ENCODE measurements around the gene BMP6. TPM values are rescaled to one million over a fixed set of nuclear protein-coding genes. Genes with fewer than 3 reads are reported as not detected.

Gene BMP6
- total RNA-seq, 4 donors from 2014 or later, result 4.8 to 8.8 (median 7.3) TPM

GRCh38 chr6:7770601-7771000, 44.7 kb downstream of the BMP6 start:
- H3K9me3 ChIP-seq, result no peaks in the 10 kb centered on the region
- H3K36me3 ChIP-seq, result no peaks in the 10 kb centered on the region
- H3K4me3 ChIP-seq, result no peak overlapping the region
- DNase-seq (ENCODE audit: low spot score in 2 of 2), result no peak
- 91 to 96% methylated on average over 3 of the region's 3 CpGs for WGBS, 2 donors
- H3K4me1 ChIP-seq, result no peaks in the 10 kb centered on the region
- TF ChIP-seq EP300 (IDR thresholded peaks at IDR 0.05) (no peak), POLR2A (IDR thresholded peaks at IDR 0.05) (no peak)
- TF ChIP-seq, protein P1, sequence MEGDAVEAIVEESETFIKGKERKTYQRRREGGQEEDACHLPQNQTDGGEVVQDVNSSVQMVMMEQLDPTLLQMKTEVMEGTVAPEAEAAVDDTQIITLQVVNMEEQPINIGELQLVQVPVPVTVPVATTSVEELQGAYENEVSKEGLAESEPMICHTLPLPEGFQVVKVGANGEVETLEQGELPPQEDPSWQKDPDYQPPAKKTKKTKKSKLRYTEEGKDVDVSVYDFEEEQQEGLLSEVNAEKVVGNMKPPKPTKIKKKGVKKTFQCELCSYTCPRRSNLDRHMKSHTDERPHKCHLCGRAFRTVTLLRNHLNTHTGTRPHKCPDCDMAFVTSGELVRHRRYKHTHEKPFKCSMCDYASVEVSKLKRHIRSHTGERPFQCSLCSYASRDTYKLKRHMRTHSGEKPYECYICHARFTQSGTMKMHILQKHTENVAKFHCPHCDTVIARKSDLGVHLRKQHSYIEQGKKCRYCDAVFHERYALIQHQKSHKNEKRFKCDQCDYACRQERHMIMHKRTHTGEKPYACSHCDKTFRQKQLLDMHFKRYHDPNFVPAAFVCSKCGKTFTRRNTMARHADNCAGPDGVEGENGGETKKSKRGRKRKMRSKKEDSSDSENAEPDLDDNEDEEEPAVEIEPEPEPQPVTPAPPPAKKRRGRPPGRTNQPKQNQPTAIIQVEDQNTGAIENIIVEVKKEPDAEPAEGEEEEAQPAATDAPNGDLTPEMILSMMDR (IDR thresholded peaks at IDR 0.05), result no peak
- H3K27me3 ChIP-seq, result no peaks in the 10 kb centered on the region
- H3K27ac ChIP-seq, result no peak overlapping the region

DNA sequence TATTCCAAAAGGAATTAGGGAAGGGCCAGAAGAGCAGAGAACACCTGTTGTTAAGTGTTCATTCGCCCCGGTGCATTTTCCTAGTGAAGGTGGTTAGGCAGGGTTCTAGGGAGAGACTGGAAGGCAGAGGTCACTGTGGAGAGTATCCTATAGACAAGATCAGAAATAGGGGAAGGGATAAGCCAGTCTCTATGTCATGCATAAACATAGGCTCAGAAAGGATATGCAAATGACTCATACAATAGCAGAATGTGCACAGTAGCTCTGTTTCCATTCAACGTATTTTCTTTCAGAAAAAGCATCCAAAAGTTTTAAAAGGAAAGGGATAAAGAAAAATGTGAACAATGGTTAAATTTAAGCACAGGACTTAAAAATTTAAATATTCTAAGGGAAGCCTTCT, 47.4 kb downstream of the BMP6 start:
- TF ChIP-seq POLR2A (IDR thresholded peaks at IDR 0.05), result no peak
- H3K9me3 ChIP-seq, result no peaks in the 10 kb centered on the region
- WGBS, 2 donors, result 78 to 81% methylated on average over 3 of the region's 3 CpGs

GRCh38 chr6:7773914-7774313, 48.0 kb downstream of the BMP6 start:
- Histone ChIP-seq H3K27me3 (peaks cover 0 to 6% of the 10 kb centered on the region in 2 donors), H3K9me3 (no peaks in the 10 kb centered on the region), H3K4me1 (no peaks in the 10 kb centered on the region), H3K27ac (no peak overlapping the region), H3K4me3 (no peak overlapping the region), H3K36me3 (no peaks in the 10 kb centered on the region)
- DNase-seq (ENCODE audit: low spot score in 2 of 2), result no peak
- TF ChIP-seq, protein P1 (IDR thresholded peaks at IDR 0.05), result no peak
- TF ChIP-seq EP300 (IDR thresholded peaks at IDR 0.05), result no peak
- no peak for TF ChIP-seq POLR2A (IDR thresholded peaks at IDR 0.05)
- 92% methylated on average over 9 of the region's 9 CpGs for WGBS, 2 donors

More for the DNA sequence above, 47.4 kb downstream of the BMP6 start:
- no peak overlapping the region for H3K4me3 ChIP-seq
- no peak for DNase-seq (ENCODE audit: low spot score in 2 of 2)
- H3K27me3 ChIP-seq, result peaks cover 0 to 6% of the 10 kb centered on the region in 2 donors
- no peaks in the 10 kb centered on the region for H3K36me3 ChIP-seq
- H3K4me1 ChIP-seq, result no peaks in the 10 kb centered on the region
- no peak overlapping the region for H3K27ac ChIP-seq

DNA sequence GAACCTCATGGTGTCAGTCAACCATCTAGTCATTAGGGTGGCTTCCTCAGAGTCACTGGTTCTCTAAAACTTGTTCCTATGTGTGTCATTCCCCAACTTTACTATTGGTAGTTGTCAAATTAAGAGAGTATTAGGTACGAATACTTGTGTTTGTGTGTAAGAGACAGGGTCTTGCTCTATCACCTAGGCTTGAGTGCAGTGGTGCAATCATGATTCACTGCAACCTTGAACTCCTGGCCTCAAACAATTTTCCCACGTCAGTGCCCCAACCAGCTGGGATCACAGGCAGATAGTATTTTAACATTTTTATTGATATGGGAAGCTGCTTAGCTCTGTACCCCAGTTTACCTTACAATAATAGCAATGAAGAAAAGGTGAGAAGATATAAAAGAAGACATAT, 50.6 kb downstream of the BMP6 start:
- WGBS, 2 donors, result 85 to 87% methylated on average over 2 of the region's 2 CpGs
- Histone ChIP-seq H3K4me3 (no peak overlapping the region), H3K27ac (no peak overlapping the region), H3K9me3 (no peaks in the 10 kb centered on the region), H3K27me3 (peaks cover 0 to 6% of the 10 kb centered on the region in 2 donors), H3K4me1 (no peaks in the 10 kb centered on the region), H3K36me3 (no peaks in the 10 kb centered on the region)
- DNase-seq (ENCODE audit: low spot score in 2 of 2), result no peak
- TF ChIP-seq EP300 (IDR thresholded peaks at IDR 0.05) (no peak), POLR2A (IDR thresholded peaks at IDR 0.05) (no peak)
- TF ChIP-seq, protein P1 (IDR thresholded peaks at IDR 0.05), result no peak

GRCh38 chr6:7777074-7777473, 51.2 kb downstream of the BMP6 start:
- Histone ChIP-seq H3K9me3 (no peaks in the 10 kb centered on the region), H3K27ac (no peak overlapping the region), H3K27me3 (peaks cover 0 to 6% of the 10 kb centered on the region in 2 donors), H3K4me1 (no peaks in the 10 kb centered on the region), H3K36me3 (no peaks in the 10 kb centered on the region), H3K4me3 (no peak overlapping the region)
- no peak for DNase-seq (ENCODE audit: low spot score in 2 of 2)
- 79 to 86% methylated on average over 4 of the region's 4 CpGs for WGBS, 2 donors
- TF ChIP-seq, protein P1 (IDR thresholded peaks at IDR 0.05), result no peak
- no peak for TF ChIP-seq EP300 (IDR thresholded peaks at IDR 0.05)

GRCh38 chr6:7781240-7781639, 55.3 kb downstream of the BMP6 start:
- Histone ChIP-seq H3K9me3 (no peaks in the 10 kb centered on the region), H3K27ac (no peak overlapping the region), H3K36me3 (no peaks in the 10 kb centered on the region), H3K4me3 (no peak overlapping the region), H3K27me3 (peaks cover 0 to 6% of the 10 kb centered on the region in 2 donors), H3K4me1 (peaks cover 0 to 21% (median 0%) of the 10 kb centered on the region in 4 donors)
- DNase-seq (ENCODE audit: low spot score in 2 of 2), result no peak
- WGBS, 2 donors, result 63 to 67% methylated on average over 6 of the region's 6 CpGs
- no peak for TF ChIP-seq EP300 (IDR thresholded peaks at IDR 0.05)
- no peak for TF ChIP-seq POLR2A (IDR thresholded peaks at IDR 0.05)
- TF ChIP-seq, protein P1 (IDR thresholded peaks at IDR 0.05), result no peak
